GM12872 (cell line): ENCODE results near the gene BCL7B.

Experiments used
- CTCF ChIP-seq: IDR thresholded peaks from 3 replicates; pipeline ENCODE4 v1.5.1; 2011; ENCODE audit warnings: low read depth, mild to moderate bottlenecking, low read length, moderate library complexity; ENCODE audit not compliant: insufficient read depth

Gene BCL7B

GRCh38 chr7:73536479-73536878, 21.0 kb downstream of the BCL7B start:
- no peak for TF ChIP-seq CTCF

- TF ChIP-seq CTCF = no peak
Measured at GRCh38 chr7:73533742-73534141, 23.7 kb downstream of the BCL7B start.

GRCh38 chr7:73532224-73532623, 25.3 kb downstream of the BCL7B start:
- TF ChIP-seq CTCF = no peak

- TF ChIP-seq CTCF = no peak
Measured at GRCh38 chr7:73530800-73531199, 26.7 kb downstream of the BCL7B start.

GRCh38 chr7:73526896-73527821, 30.3 kb downstream of the BCL7B start:
- no peak for TF ChIP-seq CTCF

- no peak for TF ChIP-seq CTCF
Measured at GRCh38 chr7:73522105-73522872, 35.2 kb downstream of the BCL7B start, which contains the start of gene BAZ1B. Gene BAZ1B, minus strand, starts transcription at chr7:73522293. Its CDS starts 360 bp downstream, at chr7:73521933.

- TF ChIP-seq CTCF = no peak
Measured at GRCh38 chr7:73521636-73522104, 35.8 kb downstream of the BCL7B start.
